ENCODE measurements around the gene GNAL.

- TF ChIP-seq ZNF341 (tag by site-specific recombination; IDR thresholded peaks at IDR 0.05; ENCODE audit: low read depth) (no peak), ZFHX2 (tag by site-specific recombination; conservative IDR thresholded peaks at IDR 0.05) (no peak), ZNF138 (tag by site-specific recombination; IDR thresholded peaks at IDR 0.05; ENCODE audit: borderline replicate concordance) (no peak), ZFP37 (tag by site-specific recombination; IDR thresholded peaks at IDR 0.05) (no peak)
- TF ChIP-seq, protein P1, sequence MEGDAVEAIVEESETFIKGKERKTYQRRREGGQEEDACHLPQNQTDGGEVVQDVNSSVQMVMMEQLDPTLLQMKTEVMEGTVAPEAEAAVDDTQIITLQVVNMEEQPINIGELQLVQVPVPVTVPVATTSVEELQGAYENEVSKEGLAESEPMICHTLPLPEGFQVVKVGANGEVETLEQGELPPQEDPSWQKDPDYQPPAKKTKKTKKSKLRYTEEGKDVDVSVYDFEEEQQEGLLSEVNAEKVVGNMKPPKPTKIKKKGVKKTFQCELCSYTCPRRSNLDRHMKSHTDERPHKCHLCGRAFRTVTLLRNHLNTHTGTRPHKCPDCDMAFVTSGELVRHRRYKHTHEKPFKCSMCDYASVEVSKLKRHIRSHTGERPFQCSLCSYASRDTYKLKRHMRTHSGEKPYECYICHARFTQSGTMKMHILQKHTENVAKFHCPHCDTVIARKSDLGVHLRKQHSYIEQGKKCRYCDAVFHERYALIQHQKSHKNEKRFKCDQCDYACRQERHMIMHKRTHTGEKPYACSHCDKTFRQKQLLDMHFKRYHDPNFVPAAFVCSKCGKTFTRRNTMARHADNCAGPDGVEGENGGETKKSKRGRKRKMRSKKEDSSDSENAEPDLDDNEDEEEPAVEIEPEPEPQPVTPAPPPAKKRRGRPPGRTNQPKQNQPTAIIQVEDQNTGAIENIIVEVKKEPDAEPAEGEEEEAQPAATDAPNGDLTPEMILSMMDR (tag by site-specific recombination; IDR thresholded peaks at IDR 0.05), result no peak
- TF ChIP-seq, protein P2, sequence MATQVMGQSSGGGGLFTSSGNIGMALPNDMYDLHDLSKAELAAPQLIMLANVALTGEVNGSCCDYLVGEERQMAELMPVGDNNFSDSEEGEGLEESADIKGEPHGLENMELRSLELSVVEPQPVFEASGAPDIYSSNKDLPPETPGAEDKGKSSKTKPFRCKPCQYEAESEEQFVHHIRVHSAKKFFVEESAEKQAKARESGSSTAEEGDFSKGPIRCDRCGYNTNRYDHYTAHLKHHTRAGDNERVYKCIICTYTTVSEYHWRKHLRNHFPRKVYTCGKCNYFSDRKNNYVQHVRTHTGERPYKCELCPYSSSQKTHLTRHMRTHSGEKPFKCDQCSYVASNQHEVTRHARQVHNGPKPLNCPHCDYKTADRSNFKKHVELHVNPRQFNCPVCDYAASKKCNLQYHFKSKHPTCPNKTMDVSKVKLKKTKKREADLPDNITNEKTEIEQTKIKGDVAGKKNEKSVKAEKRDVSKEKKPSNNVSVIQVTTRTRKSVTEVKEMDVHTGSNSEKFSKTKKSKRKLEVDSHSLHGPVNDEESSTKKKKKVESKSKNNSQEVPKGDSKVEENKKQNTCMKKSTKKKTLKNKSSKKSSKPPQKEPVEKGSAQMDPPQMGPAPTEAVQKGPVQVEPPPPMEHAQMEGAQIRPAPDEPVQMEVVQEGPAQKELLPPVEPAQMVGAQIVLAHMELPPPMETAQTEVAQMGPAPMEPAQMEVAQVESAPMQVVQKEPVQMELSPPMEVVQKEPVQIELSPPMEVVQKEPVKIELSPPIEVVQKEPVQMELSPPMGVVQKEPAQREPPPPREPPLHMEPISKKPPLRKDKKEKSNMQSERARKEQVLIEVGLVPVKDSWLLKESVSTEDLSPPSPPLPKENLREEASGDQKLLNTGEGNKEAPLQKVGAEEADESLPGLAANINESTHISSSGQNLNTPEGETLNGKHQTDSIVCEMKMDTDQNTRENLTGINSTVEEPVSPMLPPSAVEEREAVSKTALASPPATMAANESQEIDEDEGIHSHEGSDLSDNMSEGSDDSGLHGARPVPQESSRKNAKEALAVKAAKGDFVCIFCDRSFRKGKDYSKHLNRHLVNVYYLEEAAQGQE (tag by site-specific recombination; IDR thresholded peaks at IDR 0.05), result no peak
Measured at GRCh38 chr18:11663439-11664029, 25.5 kb upstream of the GNAL start.

Data from HEK293 (cell line).